ENCODE results near the gene WNT5A. TPM values are rescaled to one million over a fixed set of nuclear protein-coding genes. Genes with fewer than 3 reads are reported as not detected.

Gene WNT5A
- total RNA-seq, 1 experiment from 2014 or later: 0.15 TPM

DNA sequence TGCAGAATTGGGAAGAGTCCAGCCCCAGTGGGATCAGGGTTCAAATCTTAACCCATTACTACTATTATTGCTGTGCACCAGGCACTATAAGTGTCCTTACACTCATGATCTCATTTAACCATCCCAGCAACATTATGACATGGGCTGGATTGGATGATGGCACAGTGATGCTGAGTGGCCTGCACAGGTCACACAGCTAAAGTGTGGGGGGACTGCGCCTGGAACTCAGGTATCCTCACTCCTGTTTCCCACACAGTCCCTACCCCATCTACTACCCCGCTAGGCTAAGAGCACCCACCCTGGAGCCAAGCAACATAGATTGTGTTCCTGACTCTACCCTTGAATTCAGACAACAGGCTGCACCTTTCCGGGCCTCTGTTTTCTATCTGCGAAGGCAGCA is 16.0 kb downstream of the WNT5A start:
- ChIA-PET POLR2A (no interaction called here), RAD21 (ENCODE audit: low non-redundant PET in 1 of 2, low total read pairs in 2 of 2, uncharacterized antibody in 2 of 2, unreplicated experiment in 2 of 2) (no interaction called here), CTCF (no interaction called here)
- Histone ChIP-seq H2AFZ (ENCODE audit: low read depth, low read length, poor library complexity, severe bottlenecking) (no peak overlapping the region), H3K9ac (ENCODE audit: low read length) (no peak overlapping the region), H3K4me1 (ENCODE audit: control insufficient read depth in 1 of 2, insufficient read depth in 2 of 2, low read length in 2 of 2) (no peaks in the 10 kb centered on the region), H3K4me2 (ENCODE audit: low read length) (no peak overlapping the region), H3K79me2 (ENCODE audit: insufficient read depth, low read length) (no peaks in the 10 kb centered on the region), H3K36me3 (ENCODE audit: control insufficient read depth in 1 of 2, insufficient read depth in 2 of 2, low read length in 2 of 2) (no peaks in the 10 kb centered on the region), H3K9me3 (ENCODE audit: control insufficient read depth in 1 of 2, insufficient read depth in 1 of 2, low read depth in 1 of 2, low read length in 2 of 2) (no peaks in the 10 kb centered on the region; a peak in 2 of 4 replicates), H3K9me2 (ENCODE audit: insufficient read depth) (no peaks in the 10 kb centered on the region), H4K20me1 (ENCODE audit: insufficient read depth) (no peaks in the 10 kb centered on the region), H3K27me3 (ENCODE audit: insufficient read depth, low read length) (no peaks in the 10 kb centered on the region), H3K4me3 (replicated peaks in 1 of 2; ENCODE audit: low read depth in 1 of 2, low read length in 2 of 2) (no peak overlapping the region), H3K27ac (ENCODE audit: low read depth, low read length) (no peak overlapping the region)
- intact Hi-C loops (cut with micrococcal nuclease): no loop called here
- TF ChIP-seq EGR1 (IDR thresholded peaks at IDR 0.05; ENCODE audit: low read depth): no peak
- TF ChIP-seq EZH2phosphoT487 (IDR thresholded peaks at IDR 0.05; ENCODE audit: borderline replicate concordance): no peak
- TF ChIP-seq, protein P1, sequence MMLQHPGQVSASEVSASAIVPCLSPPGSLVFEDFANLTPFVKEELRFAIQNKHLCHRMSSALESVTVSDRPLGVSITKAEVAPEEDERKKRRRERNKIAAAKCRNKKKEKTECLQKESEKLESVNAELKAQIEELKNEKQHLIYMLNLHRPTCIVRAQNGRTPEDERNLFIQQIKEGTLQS (IDR thresholded peaks at IDR 0.05): no peak
- TF ChIP-seq POLR2A (IDR thresholded peaks at IDR 0.05; ENCODE audit: borderline replicate concordance, extremely low read depth, insufficient read depth, insufficient read length): no peak
- TF ChIP-seq, protein P2, sequence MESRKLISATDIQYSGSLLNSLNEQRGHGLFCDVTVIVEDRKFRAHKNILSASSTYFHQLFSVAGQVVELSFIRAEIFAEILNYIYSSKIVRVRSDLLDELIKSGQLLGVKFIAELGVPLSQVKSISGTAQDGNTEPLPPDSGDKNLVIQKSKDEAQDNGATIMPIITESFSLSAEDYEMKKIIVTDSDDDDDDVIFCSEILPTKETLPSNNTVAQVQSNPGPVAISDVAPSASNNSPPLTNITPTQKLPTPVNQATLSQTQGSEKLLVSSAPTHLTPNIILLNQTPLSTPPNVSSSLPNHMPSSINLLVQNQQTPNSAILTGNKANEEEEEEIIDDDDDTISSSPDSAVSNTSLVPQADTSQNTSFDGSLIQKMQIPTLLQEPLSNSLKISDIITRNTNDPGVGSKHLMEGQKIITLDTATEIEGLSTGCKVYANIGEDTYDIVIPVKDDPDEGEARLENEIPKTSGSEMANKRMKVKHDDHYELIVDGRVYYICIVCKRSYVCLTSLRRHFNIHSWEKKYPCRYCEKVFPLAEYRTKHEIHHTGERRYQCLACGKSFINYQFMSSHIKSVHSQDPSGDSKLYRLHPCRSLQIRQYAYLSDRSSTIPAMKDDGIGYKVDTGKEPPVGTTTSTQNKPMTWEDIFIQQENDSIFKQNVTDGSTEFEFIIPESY (IDR thresholded peaks at IDR 0.05; ENCODE audit: extremely low read depth, insufficient replicate concordance, low read length): no peak
- TF ChIP-seq, protein P3, sequence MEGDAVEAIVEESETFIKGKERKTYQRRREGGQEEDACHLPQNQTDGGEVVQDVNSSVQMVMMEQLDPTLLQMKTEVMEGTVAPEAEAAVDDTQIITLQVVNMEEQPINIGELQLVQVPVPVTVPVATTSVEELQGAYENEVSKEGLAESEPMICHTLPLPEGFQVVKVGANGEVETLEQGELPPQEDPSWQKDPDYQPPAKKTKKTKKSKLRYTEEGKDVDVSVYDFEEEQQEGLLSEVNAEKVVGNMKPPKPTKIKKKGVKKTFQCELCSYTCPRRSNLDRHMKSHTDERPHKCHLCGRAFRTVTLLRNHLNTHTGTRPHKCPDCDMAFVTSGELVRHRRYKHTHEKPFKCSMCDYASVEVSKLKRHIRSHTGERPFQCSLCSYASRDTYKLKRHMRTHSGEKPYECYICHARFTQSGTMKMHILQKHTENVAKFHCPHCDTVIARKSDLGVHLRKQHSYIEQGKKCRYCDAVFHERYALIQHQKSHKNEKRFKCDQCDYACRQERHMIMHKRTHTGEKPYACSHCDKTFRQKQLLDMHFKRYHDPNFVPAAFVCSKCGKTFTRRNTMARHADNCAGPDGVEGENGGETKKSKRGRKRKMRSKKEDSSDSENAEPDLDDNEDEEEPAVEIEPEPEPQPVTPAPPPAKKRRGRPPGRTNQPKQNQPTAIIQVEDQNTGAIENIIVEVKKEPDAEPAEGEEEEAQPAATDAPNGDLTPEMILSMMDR (IDR thresholded peaks at IDR 0.05 in 2 of 3, conservative IDR thresholded peaks at IDR 0.05 in 1 of 3; ENCODE audit: borderline replicate concordance in 1 of 3, insufficient read depth in 1 of 3, low read depth in 2 of 3, low read length in 2 of 3): no peak
- no peak for ATAC-seq
- DNase-seq (ENCODE audit: low read depth, low spot score): no peak
- no TSS peak for BruUV-seq (replicated peaks)

Measured in HCT116 (cell line).